Ishikawa (cell line): ENCODE data around the gene TRIM24.

Source experiments
- CEBPB ChIP-seq: IDR thresholded peaks from 2 replicates; pipeline ENCODE4 v1.6.1; 2012
- CREB1 ChIP-seq: IDR thresholded peaks from 2 replicates; pipeline ENCODE4 v1.6.1; 2012; ENCODE audit warnings: low read depth
- EGR1 ChIP-seq: IDR thresholded peaks from 2 replicates; pipeline ENCODE4 v1.6.1; 2012
- EP300 ChIP-seq: IDR thresholded peaks from 2 replicates; pipeline ENCODE4 v1.6.1; 2012; ENCODE audit warnings: borderline replicate concordance
- MAX ChIP-seq: IDR thresholded peaks from 2 replicates; pipeline ENCODE4 v1.6.1; 2012
- RAD21 ChIP-seq: IDR thresholded peaks from 2 replicates; pipeline ENCODE4 v1.6.1; 2012; ENCODE audit warnings: low read depth
- REST ChIP-seq: IDR thresholded peaks from 2 replicates; pipeline ENCODE4 v1.6.1; 2012; ENCODE audit warnings: low read depth, mild to moderate bottlenecking
- TAF1 ChIP-seq: IDR thresholded peaks from 2 replicates; pipeline ENCODE4 v1.6.1; 2012; ENCODE audit warnings: low read depth, mild to moderate bottlenecking
- YY1 ChIP-seq: IDR thresholded peaks from 2 replicates; pipeline ENCODE4 v1.6.1; 2012; ENCODE audit warnings: low read depth

GRCh38 chr7:138575897-138576428 is 115.9 kb downstream of the TRIM24 start:
- no peak for TF ChIP-seq TAF1
- TF ChIP-seq REST, result no peak
- TF ChIP-seq CREB1, result no peak
- no peak for TF ChIP-seq MAX
- no peak for TF ChIP-seq YY1
- no peak for TF ChIP-seq RAD21
- TF ChIP-seq EP300, result no peak
- TF ChIP-seq CEBPB, result no peak
- TF ChIP-seq EGR1, result no peak
